Endothelial cell of umbilical vein (primary cell): ENCODE data around the gene PRX. TPM values are rescaled to one million over a fixed set of nuclear protein-coding genes. Genes with fewer than 3 reads are reported as not detected.
"Not testable (repeated sequence)": the region's sequence is repeated elsewhere in the genome, so short reads cannot be mapped to it uniquely, and the experiment has no call there.

Source experiments
- BruUV-seq: library from RNA; stranded (reverse); fragments of 400-500 nt; replicated peaks from 2 replicates; lab custom pipeline; 2021; lab: Mats Ljungman, UMichigan
- CTCF ChIA-PET: fragments of 300-600, 350-600 bp; sonication (Branson Sonifier 250); formaldehyde crosslinking; loops from one replicate; lab custom pipeline; 2021; ENCODE audit warnings: antibody characterized with exemption, inconsistent platforms; lab: Charles Lee
- POLR2A ChIA-PET: fragments of 300-600, 350-600 bp; sonication (Branson Sonifier 250); formaldehyde crosslinking; loops from one replicate; lab custom pipeline; 2021; ENCODE audit warnings: antibody characterized with exemption, inconsistent platforms; lab: Charles Lee
- DNase-seq: peaks from one replicate; pipeline ENCODE4 v3.0.0-alpha.2; 2011; ENCODE audit warnings: low read depth, low spot score
- FAIRE-seq: peaks from 2 replicates; lab custom pipeline; 2011; peaks lifted over from hg19 to GRCh38; lab: Jason Lieb, UNC
- H2AFZ ChIP-seq: 2 replicates; pipeline ENCODE4 v1.6.0; 2012; ENCODE audit warnings: low read depth, low read length, control low read depth, inconsistent platforms
- H3K27ac ChIP-seq: 2 replicates; pipeline ENCODE4 v1.5.1; 2011; ENCODE audit warnings: low read depth, mild to moderate bottlenecking, control low read depth, low read length, moderate library complexity; ENCODE audit not compliant: insufficient read depth
- H3K27me3 ChIP-seq, 2 experiments: 2 replicates each; pipeline versions ENCODE4 v1.6.0 to v1.6.1; 2011; ENCODE audit warnings: low read length in 2 of 2, mixed read lengths in 1 of 2; ENCODE audit not compliant: control insufficient read depth in 2 of 2, insufficient read depth in 2 of 2
- H3K36me3 ChIP-seq, 2 experiments: 2 replicates in 1 of 2; 3 replicates in 1 of 2; pipeline ENCODE4 v1.5.1; 2011; ENCODE audit warnings: low read length in 2 of 2, mild to moderate bottlenecking in 1 of 2, moderate library complexity in 1 of 2; ENCODE audit not compliant: control insufficient read depth in 2 of 2, insufficient read depth in 2 of 2; ENCODE audit errors: extremely low read depth in 1 of 2
- H3K4me1 ChIP-seq: 3 replicates; pipeline ENCODE4 v1.5.1; 2011; ENCODE audit warnings: mild to moderate bottlenecking, low read length; ENCODE audit not compliant: control insufficient read depth, insufficient read depth; ENCODE audit errors: extremely low read depth
- H3K4me2 ChIP-seq: 2 replicates; pipeline ENCODE4 v1.6.1; 2011; ENCODE audit warnings: low read length, control low read depth, mixed read lengths; ENCODE audit not compliant: insufficient read depth
- H3K4me3 ChIP-seq, 3 experiments: fragments of 200-600 bp in 1 of 3; sonication (generic), shearing (Covaris generic) in 1 of 3; replicated peaks in 1 of 3; 2 replicates each; pipeline ENCODE4 v1.5.1; 2011 to 2016; ENCODE audit warnings: control low read depth in 3 of 3, low read length in 3 of 3, mild to moderate bottlenecking in 2 of 3, inconsistent platforms in 1 of 3, low read depth in 1 of 3, moderate library complexity in 1 of 3; ENCODE audit not compliant: insufficient read depth in 1 of 3
- H3K79me2 ChIP-seq: 2 replicates; pipeline ENCODE4 v1.6.0; 2012; ENCODE audit warnings: low read length, inconsistent platforms; ENCODE audit not compliant: control insufficient read depth, insufficient read depth
- H3K9ac ChIP-seq: replicated peaks from 2 replicates; pipeline ENCODE3; 2011; ENCODE audit warnings: low read length, control low read depth; ENCODE audit not compliant: insufficient read depth; ENCODE audit errors: extremely low read depth
- H3K9me1 ChIP-seq: replicated peaks from 3 replicates; pipeline ENCODE4 v1.6.0; 2011; ENCODE audit warnings: mild to moderate bottlenecking, low read length; ENCODE audit not compliant: control insufficient read depth, insufficient read depth; ENCODE audit errors: extremely low read depth
- H3K9me3 ChIP-seq: replicated peaks from 2 replicates; pipeline ENCODE4 v1.5.1; 2012; ENCODE audit warnings: low read length, inconsistent platforms; ENCODE audit not compliant: control insufficient read depth, insufficient read depth
- H4K20me1 ChIP-seq: replicated peaks from 2 replicates; pipeline ENCODE3; 2011; ENCODE audit warnings: mild to moderate bottlenecking, low read length; ENCODE audit not compliant: control insufficient read depth, insufficient read depth; ENCODE audit errors: extremely low read depth
- POLR2A ChIP-seq: IDR thresholded peaks from 2 replicates; pipeline ENCODE4 v1.6.1; 2012; ENCODE audit warnings: low read depth, mild to moderate bottlenecking, control low read depth, low read length
- POLR2AphosphoS5 ChIP-seq: IDR thresholded peaks from 2 replicates; pipeline ENCODE4 v1.6.1; 2012; ENCODE audit warnings: low read depth, mild to moderate bottlenecking, control low read depth, low read length, moderate library complexity; ENCODE audit not compliant: insufficient read depth
- dilution Hi-C: fragments of 300-500 bp; cut with MboI; formaldehyde crosslinking; loops from one replicate; pipeline ENCODE4 v1.15.0; 2019; ENCODE audit warnings: low sequenced_read_pairs; ENCODE audit not compliant: extremely low pct_ligation_motif_present
- intact Hi-C: fragments of 100-400 bp; cut with micrococcal nuclease; formaldehyde crosslinking; loops from one replicate; pipeline ENCODE4 v1.10.0; 2022
- polyA plus RNA-seq, 4 experiments: library from polyadenylated mRNA; depleted of rRNA in 3 of 4; stranded (reverse) in 3 of 4; unstranded in 1 of 4; fragments of >200 nt; gene quantifications; 2 replicates each; pipeline versions ENCODE4 v1.2.1 to v1.2.3, GENCODE V29; 2011 to 2012; ENCODE audit warnings: missing spikeins in 1 of 4
- total RNA-seq: library from RNA; stranded (reverse); gene quantifications from 2 replicates; pipeline ENCODE4 v1.2.3, GENCODE V29; 2021
- TF ChIP-seq, protein P1 (sequence below), 2 donors: IDR thresholded peaks; 1 replicate in 1 of 2; 2 replicates in 1 of 2; pipeline ENCODE4 v1.5.1; 2011; ENCODE audit warnings: low read length in 2 of 2, mild to moderate bottlenecking in 2 of 2, moderate library complexity in 2 of 2, control low read depth in 1 of 2, inconsistent platforms in 1 of 2, low read depth in 1 of 2; ENCODE audit not compliant: insufficient read depth in 1 of 2; ENCODE audit errors: extremely low read depth in 1 of 2

PRX gene
- total and polyA plus RNA-seq, 2 donors (not counting 3 experiments of a cell fraction or from before 2014, with no cell fraction given): 0.80 to 1.3 TPM

- FAIRE-seq (peak; percentile 92), DNase-seq (peak; percentile 89)
- Histone ChIP-seq H3K4me3 (peak overlapping the region; percentile 28 to 76 (median 33)), H2AFZ (peak overlapping the region; percentile 94), H3K27me3 (no peaks in the 10 kb centered on the region), H3K9ac (peak overlapping the region; percentile 99), H3K9me1 (no peaks in the 10 kb centered on the region), H3K79me2 (no peaks in the 10 kb centered on the region), H3K9me3 (no peaks in the 10 kb centered on the region), H3K27ac (peak overlapping the region; percentile 97), H3K36me3 (no peaks in the 10 kb centered on the region), H3K4me1 (peaks cover 13% of the 10 kb centered on the region), H3K4me2 (peak overlapping the region; percentile 91), H4K20me1 (no peaks in the 10 kb centered on the region)
- TF ChIP-seq POLR2AphosphoS5 (peak; percentile 82), POLR2A (peak; percentile 90)
- TF ChIP-seq, protein P1, sequence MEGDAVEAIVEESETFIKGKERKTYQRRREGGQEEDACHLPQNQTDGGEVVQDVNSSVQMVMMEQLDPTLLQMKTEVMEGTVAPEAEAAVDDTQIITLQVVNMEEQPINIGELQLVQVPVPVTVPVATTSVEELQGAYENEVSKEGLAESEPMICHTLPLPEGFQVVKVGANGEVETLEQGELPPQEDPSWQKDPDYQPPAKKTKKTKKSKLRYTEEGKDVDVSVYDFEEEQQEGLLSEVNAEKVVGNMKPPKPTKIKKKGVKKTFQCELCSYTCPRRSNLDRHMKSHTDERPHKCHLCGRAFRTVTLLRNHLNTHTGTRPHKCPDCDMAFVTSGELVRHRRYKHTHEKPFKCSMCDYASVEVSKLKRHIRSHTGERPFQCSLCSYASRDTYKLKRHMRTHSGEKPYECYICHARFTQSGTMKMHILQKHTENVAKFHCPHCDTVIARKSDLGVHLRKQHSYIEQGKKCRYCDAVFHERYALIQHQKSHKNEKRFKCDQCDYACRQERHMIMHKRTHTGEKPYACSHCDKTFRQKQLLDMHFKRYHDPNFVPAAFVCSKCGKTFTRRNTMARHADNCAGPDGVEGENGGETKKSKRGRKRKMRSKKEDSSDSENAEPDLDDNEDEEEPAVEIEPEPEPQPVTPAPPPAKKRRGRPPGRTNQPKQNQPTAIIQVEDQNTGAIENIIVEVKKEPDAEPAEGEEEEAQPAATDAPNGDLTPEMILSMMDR (IDR thresholded peaks at IDR 0.05; ENCODE audit: extremely low read depth in 1 of 2, insufficient read depth in 1 of 2, low read depth in 1 of 2, low read length in 2 of 2): no peak
- intact Hi-C loops (loop anchor here (1.0 kb wide), 2 partner anchors 8 to 10 kb away; partner anchors contain the start of gene SERTAD1), dilution Hi-C loops (no loop called here)
- TSS peak; percentile 96 for BruUV-seq
- CTCF ChIA-PET: interaction anchor here (1.3 to 2.6 kb wide), 4 partner anchors 9 to 128 kb away, joined by 4 to 10 read pairs (median 9); no protein-coding TSS in a partner anchor
- POLR2A ChIA-PET: interaction anchor here (0.5 to 2.3 kb wide), 4 partner anchors 9 to 137 kb away, joined by 4 to 10 read pairs (median 7); no protein-coding TSS in a partner anchor
These were observed 20.4 kb upstream of the PRX start for GRCh38 chr19:40433391-40434216.

GRCh38 chr19:40432760-40433159, 19.6 kb upstream of the PRX start:
- H3K9me3 ChIP-seq, H3K79me2 ChIP-seq, dilution Hi-C loops, DNase-seq, H3K27me3 ChIP-seq, H3K9me1 ChIP-seq, H4K20me1 ChIP-seq, FAIRE-seq, BruUV-seq, H3K36me3 ChIP-seq, H2AFZ ChIP-seq: not testable (repeated sequence)
- H3K27ac ChIP-seq: peak overlapping the region; percentile 97
- H3K4me1 ChIP-seq: peaks cover 13% of the 10 kb centered on the region
- peak overlapping the region; percentile 99 for H3K9ac ChIP-seq
- peak overlapping the region in 1 of 3 experiments; percentile 76 for H3K4me3 ChIP-seq
- CTCF ChIA-PET: interaction anchor here (1.3 to 2.6 kb wide), 4 partner anchors 10 to 127 kb away, joined by 4 to 10 read pairs (median 9); no protein-coding TSS in a partner anchor
- POLR2A ChIA-PET: interaction anchor here (0.5 to 2.3 kb wide), 4 partner anchors 8 to 138 kb away, joined by 4 to 10 read pairs (median 7); no protein-coding TSS in a partner anchor
- H3K4me2 ChIP-seq: peak overlapping the region; percentile 91
- intact Hi-C loops: loop anchor here (1.0 kb wide), 2 partner anchors 7 to 11 kb away; partner anchors contain the start of gene SERTAD1
